Loucy (cell line): ENCODE measurements around the gene SLC27A3.

Experiments used
- CTCF ChIP-seq: fragments of 200-600 bp; sonication (generic); conservative IDR thresholded peaks from 2 replicates; pipeline ENCODE4 v1.5.1; 2014; ENCODE audit warnings: mild to moderate bottlenecking, antibody characterized with exemption, low read length
- EZH2phosphoT487 ChIP-seq: fragments of 200-600 bp; IDR thresholded peaks from 2 replicates; pipeline ENCODE4 v1.6.1; 2018; ENCODE audit warnings: antibody characterized with exemption, mild to moderate bottlenecking, moderate library complexity, borderline replicate concordance

- TF ChIP-seq CTCF (no peak), EZH2phosphoT487 (no peak)
These were observed 23.1 kb upstream of the SLC27A3 start for GRCh38 chr1:153752072-153752471.
